CD4-positive, alpha-beta T cell treated with Interleukin-17A for 4 hours (primary cell): ENCODE measurements around the gene E2F4.

Experiments used
- DNase-seq: peaks from one replicate; pipeline ENCODE4 v3.0.0-alpha.2; 2020; ENCODE audit warnings: mixed read lengths

Gene E2F4

GRCh38 chr16:67194260-67194659 lies 2.3 kb downstream of the E2F4 start:
- DNase-seq, result no peak

- DNase-seq, result no peak
These were observed 3.7 kb downstream of the E2F4 start for GRCh38 chr16:67195676-67196075.

GRCh38 chr16:67196881-67197280 lies 4.9 kb downstream of the E2F4 start:
- no peak for DNase-seq

- DNase-seq, result no peak
These were observed 5.7 kb downstream of the E2F4 start for GRCh38 chr16:67197704-67198103.

- no peak for DNase-seq
These were observed 6.3 kb downstream of the E2F4 start for GRCh38 chr16:67198238-67198734.

- DNase-seq, result no peak
These were observed 7.3 kb downstream of the E2F4 start, which contains the start of gene ELMO3 for GRCh38 chr16:67199011-67199807. Gene ELMO3 (plus strand): TSS chr16:67199131. CDS start chr16:67199327, 196 bp downstream.

- DNase-seq, result no peak
These were observed 7.8 kb downstream of the E2F4 start for GRCh38 chr16:67199808-67200198.

- no peak for DNase-seq
These were observed 8.5 kb downstream of the E2F4 start for GRCh38 chr16:67200491-67200890.

GRCh38 chr16:67201411-67202345 lies 9.7 kb downstream of the E2F4 start:
- no peak for DNase-seq

GRCh38 chr16:67202426-67202825 lies 10.5 kb downstream of the E2F4 start:
- no peak for DNase-seq

- DNase-seq, result no peak
These were observed 11.1 kb downstream of the E2F4 start for GRCh38 chr16:67202956-67203493.

GRCh38 chr16:67204076-67204475 lies 12.1 kb downstream of the E2F4 start:
- DNase-seq, result no peak

- no peak for DNase-seq
These were observed 14.3 kb downstream of the E2F4 start for GRCh38 chr16:67206129-67206837.

- DNase-seq, result no peak
These were observed 14.9 kb downstream of the E2F4 start for GRCh38 chr16:67206838-67207248.

- no peak for DNase-seq
These were observed 15.5 kb downstream of the E2F4 start for GRCh38 chr16:67207249-67208091.

GRCh38 chr16:67208154-67208896 lies 16.4 kb downstream of the E2F4 start:
- DNase-seq, result no peak

GRCh38 chr16:67209565-67209964 lies 17.6 kb downstream of the E2F4 start:
- DNase-seq, result no peak

- no peak for DNase-seq
These were observed 18.3 kb downstream of the E2F4 start for GRCh38 chr16:67210069-67210937.

- DNase-seq, result no peak
These were observed 19.7 kb downstream of the E2F4 start for GRCh38 chr16:67211674-67212073.

- DNase-seq, result no peak
These were observed 20.8 kb downstream of the E2F4 start for GRCh38 chr16:67212766-67213165.
